Endothelial cell of umbilical vein (primary cell): Measurements from ENCODE around the gene AP3S1. TPM values are rescaled to one million over a fixed set of nuclear protein-coding genes. Genes with fewer than 3 reads are reported as not detected.

Experiments
- BruUV-seq: library from RNA; stranded (reverse); fragments of 400-500 nt; replicated peaks from 2 replicates; lab custom pipeline; 2021; lab: Mats Ljungman, UMichigan
- CTCF ChIA-PET: fragments of 300-600, 350-600 bp; sonication (Branson Sonifier 250); formaldehyde crosslinking; loops from one replicate; lab custom pipeline; 2021; ENCODE audit warnings: antibody characterized with exemption, inconsistent platforms; lab: Charles Lee
- POLR2A ChIA-PET: fragments of 300-600, 350-600 bp; sonication (Branson Sonifier 250); formaldehyde crosslinking; loops from one replicate; lab custom pipeline; 2021; ENCODE audit warnings: antibody characterized with exemption, inconsistent platforms; lab: Charles Lee
- DNase-seq: peaks from one replicate; pipeline ENCODE4 v3.0.0-alpha.2; 2011; ENCODE audit warnings: low read depth, low spot score
- FAIRE-seq: peaks from 2 replicates; lab custom pipeline; 2011; peaks lifted over from hg19 to GRCh38; lab: Jason Lieb, UNC
- H2AFZ ChIP-seq: 2 replicates; pipeline ENCODE4 v1.6.0; 2012; ENCODE audit warnings: low read depth, low read length, control low read depth, inconsistent platforms
- H3K27ac ChIP-seq: 2 replicates; pipeline ENCODE4 v1.5.1; 2011; ENCODE audit warnings: low read depth, mild to moderate bottlenecking, control low read depth, low read length, moderate library complexity; ENCODE audit not compliant: insufficient read depth
- H3K27me3 ChIP-seq, 2 experiments: 2 replicates each; pipeline versions ENCODE4 v1.6.0 to v1.6.1; 2011; ENCODE audit warnings: low read length in 2 of 2, mixed read lengths in 1 of 2; ENCODE audit not compliant: control insufficient read depth in 2 of 2, insufficient read depth in 2 of 2
- H3K36me3 ChIP-seq, 2 experiments: 2 replicates in 1 of 2; 3 replicates in 1 of 2; pipeline ENCODE4 v1.5.1; 2011; ENCODE audit warnings: low read length in 2 of 2, mild to moderate bottlenecking in 1 of 2, moderate library complexity in 1 of 2; ENCODE audit not compliant: control insufficient read depth in 2 of 2, insufficient read depth in 2 of 2; ENCODE audit errors: extremely low read depth in 1 of 2
- H3K4me1 ChIP-seq: 3 replicates; pipeline ENCODE4 v1.5.1; 2011; ENCODE audit warnings: mild to moderate bottlenecking, low read length; ENCODE audit not compliant: control insufficient read depth, insufficient read depth; ENCODE audit errors: extremely low read depth
- H3K4me2 ChIP-seq: 2 replicates; pipeline ENCODE4 v1.6.1; 2011; ENCODE audit warnings: low read length, control low read depth, mixed read lengths; ENCODE audit not compliant: insufficient read depth
- H3K4me3 ChIP-seq, 3 experiments: fragments of 200-600 bp in 1 of 3; sonication (generic), shearing (Covaris generic) in 1 of 3; replicated peaks in 1 of 3; 2 replicates each; pipeline ENCODE4 v1.5.1; 2011 to 2016; ENCODE audit warnings: control low read depth in 3 of 3, low read length in 3 of 3, mild to moderate bottlenecking in 2 of 3, inconsistent platforms in 1 of 3, low read depth in 1 of 3, moderate library complexity in 1 of 3; ENCODE audit not compliant: insufficient read depth in 1 of 3
- H3K79me2 ChIP-seq: 2 replicates; pipeline ENCODE4 v1.6.0; 2012; ENCODE audit warnings: low read length, inconsistent platforms; ENCODE audit not compliant: control insufficient read depth, insufficient read depth
- H3K9ac ChIP-seq: replicated peaks from 2 replicates; pipeline ENCODE3; 2011; ENCODE audit warnings: low read length, control low read depth; ENCODE audit not compliant: insufficient read depth; ENCODE audit errors: extremely low read depth
- H3K9me1 ChIP-seq: replicated peaks from 3 replicates; pipeline ENCODE4 v1.6.0; 2011; ENCODE audit warnings: mild to moderate bottlenecking, low read length; ENCODE audit not compliant: control insufficient read depth, insufficient read depth; ENCODE audit errors: extremely low read depth
- H3K9me3 ChIP-seq: replicated peaks from 2 replicates; pipeline ENCODE4 v1.5.1; 2012; ENCODE audit warnings: low read length, inconsistent platforms; ENCODE audit not compliant: control insufficient read depth, insufficient read depth
- H4K20me1 ChIP-seq: replicated peaks from 2 replicates; pipeline ENCODE3; 2011; ENCODE audit warnings: mild to moderate bottlenecking, low read length; ENCODE audit not compliant: control insufficient read depth, insufficient read depth; ENCODE audit errors: extremely low read depth
- CTCF ChIP-seq, 2 donors: IDR thresholded peaks; 1 replicate in 1 of 2; 2 replicates in 1 of 2; pipeline ENCODE4 v1.5.1; 2011; ENCODE audit warnings: low read length in 2 of 2, mild to moderate bottlenecking in 2 of 2, moderate library complexity in 2 of 2, control low read depth in 1 of 2, inconsistent platforms in 1 of 2, low read depth in 1 of 2; ENCODE audit not compliant: insufficient read depth in 1 of 2; ENCODE audit errors: extremely low read depth in 1 of 2
- FOS ChIP-seq: IDR thresholded peaks from 2 replicates; pipeline ENCODE4 v1.6.1; 2011; ENCODE audit warnings: mild to moderate bottlenecking, low read length, moderate library complexity, borderline replicate concordance; ENCODE audit not compliant: insufficient read depth
- GATA2 ChIP-seq: IDR thresholded peaks from 2 replicates; pipeline ENCODE4 v1.7.0; 2011; ENCODE audit warnings: low read depth, mild to moderate bottlenecking, moderate library complexity, mixed read lengths, low read length; ENCODE audit not compliant: insufficient read length, insufficient read depth
- JUN ChIP-seq: IDR thresholded peaks from 2 replicates; pipeline ENCODE4 v1.6.1; 2011; ENCODE audit warnings: borderline replicate concordance, low read depth; ENCODE audit not compliant: insufficient read length, insufficient read depth
- POLR2A ChIP-seq: IDR thresholded peaks from 2 replicates; pipeline ENCODE4 v1.6.1; 2012; ENCODE audit warnings: low read depth, mild to moderate bottlenecking, control low read depth, low read length
- POLR2AphosphoS5 ChIP-seq: IDR thresholded peaks from 2 replicates; pipeline ENCODE4 v1.6.1; 2012; ENCODE audit warnings: low read depth, mild to moderate bottlenecking, control low read depth, low read length, moderate library complexity; ENCODE audit not compliant: insufficient read depth
- dilution Hi-C: fragments of 300-500 bp; cut with MboI; formaldehyde crosslinking; loops from one replicate; pipeline ENCODE4 v1.15.0; 2019; ENCODE audit warnings: low sequenced_read_pairs; ENCODE audit not compliant: extremely low pct_ligation_motif_present
- intact Hi-C: fragments of 100-400 bp; cut with micrococcal nuclease; formaldehyde crosslinking; loops from one replicate; pipeline ENCODE4 v1.10.0; 2022
- polyA plus RNA-seq, 4 experiments: library from polyadenylated mRNA; depleted of rRNA in 3 of 4; stranded (reverse) in 3 of 4; unstranded in 1 of 4; fragments of >200 nt; gene quantifications; 2 replicates each; pipeline versions ENCODE4 v1.2.1 to v1.2.3, GENCODE V29; 2011 to 2012; ENCODE audit warnings: missing spikeins in 1 of 4
- total RNA-seq: library from RNA; stranded (reverse); gene quantifications from 2 replicates; pipeline ENCODE4 v1.2.3, GENCODE V29; 2021

Gene AP3S1
- total and polyA plus RNA-seq, 2 donors (not counting 3 experiments of a cell fraction or from before 2014, with no cell fraction given), result 26.5 to 85.7 TPM

GRCh38 chr5:115809946-115810345, 31.8 kb upstream of the AP3S1 start:
- Histone ChIP-seq H3K4me1 (peaks cover 17% of the 10 kb centered on the region), H2AFZ (no peak overlapping the region), H3K27ac (no peak overlapping the region), H3K9me1 (no peaks in the 10 kb centered on the region), H4K20me1 (no peaks in the 10 kb centered on the region), H3K9ac (no peak overlapping the region), H3K9me3 (no peaks in the 10 kb centered on the region), H3K27me3 (peaks cover 12 to 13% of the 10 kb centered on the region in 2 experiments), H3K4me2 (peak overlapping the region; percentile 74), H3K36me3 (no peaks in the 10 kb centered on the region), H3K4me3 (no peak overlapping the region), H3K79me2 (no peaks in the 10 kb centered on the region)
- TF ChIP-seq JUN (peak; percentile 43), POLR2AphosphoS5 (no peak), FOS (peak; percentile 71), CTCF (IDR thresholded peaks at IDR 0.05; ENCODE audit: extremely low read depth in 1 of 2, insufficient read depth in 1 of 2, low read depth in 1 of 2, low read length in 2 of 2) (no peak), POLR2A (no peak), GATA2 (peak; percentile 41)
- CTCF ChIA-PET, result interaction anchor here (0.6 to 2.0 kb wide), 7 partner anchors 8 to 258 kb away, joined by 3 to 4 read pairs (median 4); no protein-coding TSS in a partner anchor
- DNase-seq, result peak; percentile 48
- FAIRE-seq, result peak; percentile 83
- POLR2A ChIA-PET, result no interaction called here
- dilution Hi-C loops (no loop called here), intact Hi-C loops (loop anchor here (1.0 kb wide), 1 partner anchor 31 kb away; the partner anchor contains the start of genes AP3S1 and ATG12)
- no TSS peak for BruUV-seq
